Hematopoietic multipotent progenitor cell treated with erythropoietin and hydrocortisone succinate and interleukin-3 and kit ligand, for 4 days (in vitro differentiated cells): Measurements from ENCODE around the gene ADAMTSL1.

Experiments used
- DNase-seq: peaks from one replicate; pipeline ENCODE4 v3.0.0-alpha.2; 2015

Gene ADAMTSL1

GRCh38 chr9:18705796-18706392 lies 231.9 kb downstream of the ADAMTSL1 start:
- no peak for DNase-seq

- DNase-seq: no peak
Observed at GRCh38 chr9:18706648-18707047, 232.7 kb downstream of the ADAMTSL1 start.

GRCh38 chr9:18707061-18707461 lies 233.1 kb downstream of the ADAMTSL1 start:
- no peak for DNase-seq

GRCh38 chr9:18707489-18708205 lies 233.7 kb downstream of the ADAMTSL1 start:
- DNase-seq: no peak

GRCh38 chr9:18708429-18708828 lies 234.5 kb downstream of the ADAMTSL1 start:
- no peak for DNase-seq

GRCh38 chr9:18710065-18710464 lies 236.1 kb downstream of the ADAMTSL1 start:
- DNase-seq: no peak

GRCh38 chr9:18717759-18718158 lies 243.8 kb downstream of the ADAMTSL1 start:
- no peak for DNase-seq

GRCh38 chr9:18718393-18718792 lies 244.4 kb downstream of the ADAMTSL1 start:
- no peak for DNase-seq

GRCh38 chr9:18718932-18719331 lies 245.0 kb downstream of the ADAMTSL1 start:
- no peak for DNase-seq

GRCh38 chr9:18720691-18721090 lies 246.7 kb downstream of the ADAMTSL1 start:
- no peak for DNase-seq

GRCh38 chr9:18721267-18721994 lies 247.5 kb downstream of the ADAMTSL1 start:
- no peak for DNase-seq

GRCh38 chr9:18721995-18722310 lies 248.0 kb downstream of the ADAMTSL1 start:
- no peak for DNase-seq

GRCh38 chr9:18722882-18723281 lies 248.9 kb downstream of the ADAMTSL1 start:
- no peak for DNase-seq

GRCh38 chr9:18723366-18723765 lies 249.4 kb downstream of the ADAMTSL1 start:
- no peak for DNase-seq

GRCh38 chr9:18726546-18726945 lies 252.6 kb downstream of the ADAMTSL1 start:
- DNase-seq: no peak

- no peak for DNase-seq
Observed at GRCh38 chr9:18727904-18728303, 254.0 kb downstream of the ADAMTSL1 start.

- no peak for DNase-seq
Observed at GRCh38 chr9:18728642-18729041, 254.7 kb downstream of the ADAMTSL1 start.

- DNase-seq: no peak
Observed at GRCh38 chr9:18730241-18730640, 256.3 kb downstream of the ADAMTSL1 start.

GRCh38 chr9:18739127-18739526 lies 265.2 kb downstream of the ADAMTSL1 start:
- no peak for DNase-seq

- DNase-seq: no peak
Observed at GRCh38 chr9:18739641-18740318, 265.8 kb downstream of the ADAMTSL1 start.

GRCh38 chr9:18741359-18741758 lies 267.4 kb downstream of the ADAMTSL1 start:
- DNase-seq: no peak

GRCh38 chr9:18741945-18742344 lies 268.0 kb downstream of the ADAMTSL1 start:
- DNase-seq: no peak

GRCh38 chr9:18743421-18743820 lies 269.5 kb downstream of the ADAMTSL1 start:
- DNase-seq: no peak

GRCh38 chr9:18743971-18744370 lies 270.0 kb downstream of the ADAMTSL1 start:
- DNase-seq: no peak
